Measurements from ENCODE around the gene SMARCC1.

The SMARCC1 gene

DNA sequence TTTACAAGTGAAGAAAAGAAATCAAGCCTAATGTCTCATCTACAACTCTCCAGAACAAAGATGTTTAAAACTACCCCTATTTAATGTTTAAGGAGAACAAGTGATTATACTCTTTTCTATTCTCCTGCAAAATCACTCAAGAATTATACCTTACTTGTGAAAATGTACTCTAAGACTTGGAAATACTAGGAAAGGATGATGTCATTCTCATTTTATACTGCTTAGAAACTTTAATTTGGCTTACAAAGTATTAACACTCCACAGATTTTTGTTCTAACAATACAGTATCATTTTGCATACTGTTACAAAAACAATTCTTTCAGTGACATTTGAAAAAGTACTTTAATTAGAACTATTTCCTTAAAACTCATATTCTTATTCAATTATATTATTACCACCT, 89.5 kb downstream of the SMARCC1 start:
- H3K4me3 ChIP-seq (ENCODE audit: low read length): no peak overlapping the region
- TF ChIP-seq ZNF274 (IDR thresholded peaks at IDR 0.05; ENCODE audit: low read depth, low read length): no peak

DNA sequence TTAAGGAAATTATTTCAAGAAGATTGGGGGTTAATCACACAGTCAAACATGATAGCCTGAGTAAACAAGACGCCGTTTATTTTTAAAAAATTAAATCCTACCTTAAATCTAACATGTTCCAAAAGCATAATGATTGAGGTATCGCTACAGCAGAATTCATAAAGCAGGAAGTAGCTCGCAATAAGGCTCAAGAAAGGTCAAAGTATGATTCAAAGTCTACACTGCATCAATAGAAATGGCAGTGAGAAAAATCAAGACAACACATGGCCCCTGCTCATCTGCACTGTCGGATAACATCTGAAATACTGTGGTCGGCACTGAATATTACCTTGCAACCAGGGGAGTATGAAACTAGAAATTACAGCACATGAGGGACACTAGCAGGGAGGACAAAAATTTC, 93.2 kb downstream of the SMARCC1 start:
- TF ChIP-seq ZNF274 (IDR thresholded peaks at IDR 0.05; ENCODE audit: low read depth, low read length): no peak
- no peak overlapping the region for H3K4me3 ChIP-seq (ENCODE audit: low read length)

DNA sequence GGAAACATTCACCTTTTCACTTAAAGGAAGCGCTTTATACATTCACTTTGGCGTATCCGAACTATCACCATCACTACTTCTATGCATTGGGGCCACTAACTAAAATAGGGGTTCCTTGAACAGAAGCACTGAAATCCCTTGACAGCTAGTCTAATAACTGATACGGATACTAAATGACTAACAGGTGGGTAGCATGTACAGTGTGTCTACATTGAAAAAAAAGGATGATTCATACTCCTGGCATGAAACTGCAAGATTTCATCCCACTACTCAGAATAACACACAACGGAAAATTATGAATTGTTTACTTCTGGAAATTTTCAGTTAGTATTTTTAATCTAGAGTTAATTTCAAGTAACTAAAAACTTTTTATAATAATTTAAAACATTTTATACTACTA, 96.7 kb downstream of the SMARCC1 start:
- no peak for TF ChIP-seq ZNF274 (IDR thresholded peaks at IDR 0.05; ENCODE audit: low read depth, low read length)
- no peak overlapping the region for H3K4me3 ChIP-seq (ENCODE audit: low read length)

DNA sequence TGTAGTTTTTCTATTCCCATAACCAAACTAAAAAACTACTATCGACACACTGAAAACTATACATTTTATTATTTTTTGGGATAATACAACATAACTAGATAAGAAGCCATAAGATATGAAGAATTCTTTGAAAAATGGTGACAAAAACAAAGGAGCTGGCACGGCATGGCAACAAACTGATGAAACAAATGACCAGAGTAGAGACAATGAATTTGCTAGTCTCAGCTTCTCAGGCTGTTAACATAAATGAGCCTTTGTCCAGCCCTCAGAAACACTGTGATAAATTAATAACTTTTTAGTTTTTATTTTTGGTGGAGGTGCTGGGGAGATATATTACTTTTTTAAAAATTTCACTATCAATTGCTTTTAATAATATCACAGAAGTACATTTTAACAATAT, 100.7 kb downstream of the SMARCC1 start:
- no peak for TF ChIP-seq ZNF274 (IDR thresholded peaks at IDR 0.05; ENCODE audit: low read depth, low read length)
- H3K4me3 ChIP-seq (ENCODE audit: low read length): no peak overlapping the region

GRCh38 chr3:47678446-47679338, 103.0 kb downstream of the SMARCC1 start:
- TF ChIP-seq ZNF274 (IDR thresholded peaks at IDR 0.05; ENCODE audit: low read depth, low read length): no peak
- no peak overlapping the region for H3K4me3 ChIP-seq (ENCODE audit: low read length)

DNA sequence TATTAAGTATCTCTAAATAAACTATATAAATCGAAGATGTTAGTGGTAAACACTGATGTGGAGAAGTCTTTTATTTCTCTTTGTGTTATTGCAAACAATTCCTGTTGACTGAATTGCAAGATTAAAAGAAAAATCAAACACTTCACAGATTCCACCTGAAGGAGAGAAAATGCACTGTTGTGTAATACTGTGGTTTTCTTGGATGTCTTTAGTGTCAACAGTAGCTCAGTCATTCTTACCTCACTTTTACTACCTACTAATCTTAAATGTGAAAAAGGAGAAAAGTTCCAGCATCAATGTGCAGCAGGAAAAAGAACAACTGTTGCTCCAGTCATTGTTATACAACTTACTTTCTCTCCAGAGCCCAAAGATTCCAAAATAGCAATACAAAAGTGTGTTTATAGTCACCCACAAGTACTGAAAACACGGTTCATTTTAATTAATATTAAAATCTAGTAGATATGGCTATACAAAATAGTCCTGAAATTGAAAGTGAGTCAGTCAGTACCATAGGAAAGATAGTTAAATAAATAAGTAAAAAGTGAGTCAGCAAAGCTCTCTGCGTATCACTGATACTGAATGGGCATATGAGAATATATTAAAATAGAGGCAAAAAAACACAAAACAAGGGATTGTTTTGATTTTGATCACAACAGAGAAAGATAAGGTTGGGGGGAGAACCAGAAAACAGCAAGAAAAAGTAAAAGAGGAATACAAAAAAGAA, 112.5 kb downstream of the SMARCC1 start:
- no peak for TF ChIP-seq ZNF274 (IDR thresholded peaks at IDR 0.05; ENCODE audit: low read depth, low read length)
- H3K4me3 ChIP-seq (ENCODE audit: low read length): no peak overlapping the region

DNA sequence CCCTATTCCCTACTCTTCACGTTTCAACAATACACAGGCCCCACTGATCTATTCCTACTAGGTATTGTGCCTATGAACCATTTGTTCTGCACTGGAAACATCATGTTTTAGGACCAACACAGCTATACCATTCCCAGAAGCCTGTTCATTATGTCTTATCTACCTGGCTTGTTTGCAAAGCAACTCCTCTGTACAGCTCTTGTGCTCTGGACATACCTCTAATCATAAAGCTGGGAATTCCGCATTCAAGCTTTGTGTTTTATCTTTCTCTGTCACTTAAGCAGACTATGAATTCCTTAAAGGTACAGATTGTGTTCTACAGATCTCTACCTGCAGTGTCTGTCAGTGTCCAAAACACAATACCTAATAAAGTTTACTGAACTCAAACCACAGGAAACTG, 115.6 kb downstream of the SMARCC1 start:
- no peak overlapping the region for H3K4me3 ChIP-seq (ENCODE audit: low read length)
- TF ChIP-seq ZNF274 (IDR thresholded peaks at IDR 0.05; ENCODE audit: low read depth, low read length): no peak

- TF ChIP-seq ZNF274 (IDR thresholded peaks at IDR 0.05; ENCODE audit: low read depth, low read length): no peak
- no peak overlapping the region for H3K4me3 ChIP-seq (ENCODE audit: low read length)
Observed at GRCh38 chr3:47664519-47664918, 117.2 kb downstream of the SMARCC1 start.

- H3K4me3 ChIP-seq (ENCODE audit: low read length): no peak overlapping the region
- no peak for TF ChIP-seq ZNF274 (IDR thresholded peaks at IDR 0.05; ENCODE audit: low read depth, low read length)
Observed at GRCh38 chr3:47663630-47664240, 118.0 kb downstream of the SMARCC1 start.

GRCh38 chr3:47661121-47661752, 120.5 kb downstream of the SMARCC1 start:
- TF ChIP-seq ZNF274 (IDR thresholded peaks at IDR 0.05; ENCODE audit: low read depth, low read length): no peak
- H3K4me3 ChIP-seq (ENCODE audit: low read length): no peak overlapping the region

DNA sequence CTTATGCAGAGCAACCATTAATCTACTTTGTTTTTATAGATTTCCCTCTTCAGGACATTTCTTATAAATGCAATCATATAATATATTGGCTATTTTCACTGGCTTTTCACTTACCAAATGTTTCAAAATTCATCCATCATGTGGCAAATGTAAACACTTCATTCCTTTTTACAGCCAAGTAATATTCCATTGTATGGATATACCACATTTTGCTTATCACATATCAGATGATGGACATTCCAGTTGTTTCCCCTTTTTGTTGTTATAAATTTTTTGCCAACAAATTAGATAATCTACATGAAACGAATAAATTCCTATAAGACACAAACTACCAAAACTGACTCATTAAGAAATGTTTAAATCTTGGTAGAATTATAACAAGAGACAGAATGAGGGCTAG, 123.2 kb downstream of the SMARCC1 start:
- TF ChIP-seq ZNF274 (IDR thresholded peaks at IDR 0.05; ENCODE audit: low read depth, low read length): no peak
- H3K4me3 ChIP-seq (ENCODE audit: low read length): no peak overlapping the region

DNA sequence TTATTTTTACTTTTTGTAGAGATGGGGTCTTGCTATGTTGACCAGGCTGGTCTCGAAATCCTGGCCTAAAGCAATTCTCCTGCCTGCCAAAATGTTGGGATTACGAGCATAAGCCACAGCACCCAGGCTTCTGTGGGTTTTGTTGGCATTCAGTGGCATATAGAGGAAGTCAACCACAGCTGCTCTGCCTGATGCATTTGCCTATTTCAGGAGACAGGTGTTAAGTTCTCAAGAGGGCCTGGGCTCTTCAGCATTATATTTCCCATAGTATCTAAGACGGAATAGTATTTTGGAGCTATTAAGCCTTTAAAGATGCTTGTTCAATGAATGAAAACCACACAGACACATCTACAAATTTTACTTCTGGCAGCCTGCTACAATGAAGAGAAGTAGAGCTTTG, 129.6 kb downstream of the SMARCC1 start:
- H3K4me3 ChIP-seq (ENCODE audit: low read length): no peak overlapping the region
- no peak for TF ChIP-seq ZNF274 (IDR thresholded peaks at IDR 0.05; ENCODE audit: low read depth, low read length)

GRCh38 chr3:47650294-47650693, 131.4 kb downstream of the SMARCC1 start:
- TF ChIP-seq ZNF274 (IDR thresholded peaks at IDR 0.05; ENCODE audit: low read depth, low read length): no peak
- H3K4me3 ChIP-seq (ENCODE audit: low read length): no peak overlapping the region

- H3K4me3 ChIP-seq (ENCODE audit: low read length): no peak overlapping the region
- TF ChIP-seq ZNF274 (IDR thresholded peaks at IDR 0.05; ENCODE audit: low read depth, low read length): no peak
Observed at GRCh38 chr3:47647550-47647949, 134.1 kb downstream of the SMARCC1 start.

Measured in GM08714 (cell line).